Stimulated activated CD4-positive, alpha-beta T cell treated with anti-CD3 and anti-CD28 coated beads, Interleukin-15, amount 100 ng/mL, for 1 hour (primary cell): ENCODE data around the gene LGR6.

Experiments used
- DNase-seq, 2 donors: peaks; one replicate each; pipeline ENCODE4 v3.0.0-alpha.2; 2020; ENCODE audit warnings: low read depth in 1 of 2, low spot score in 1 of 2

Gene LGR6

DNA sequence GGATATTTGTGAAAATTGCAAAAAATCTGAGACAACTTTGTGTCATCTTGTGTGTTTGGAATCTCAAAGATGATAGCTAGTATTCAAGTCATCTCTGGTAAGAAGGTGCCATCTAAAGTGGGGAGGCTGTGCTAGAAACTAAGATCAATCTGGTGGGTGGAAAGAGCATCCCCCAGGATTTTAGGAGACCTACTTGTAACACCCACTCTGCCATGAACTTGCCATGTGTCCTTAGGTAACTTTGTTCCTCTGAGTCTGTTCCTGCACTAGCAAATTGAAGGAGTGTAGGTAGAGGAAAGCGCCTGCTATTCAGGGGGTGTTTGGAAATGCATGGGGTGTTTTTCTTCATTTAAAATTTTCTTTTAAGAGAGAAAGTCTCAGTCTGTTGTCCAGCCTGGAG, 24.4 kb downstream of the LGR6 start:
- DNase-seq, result no peak

DNA sequence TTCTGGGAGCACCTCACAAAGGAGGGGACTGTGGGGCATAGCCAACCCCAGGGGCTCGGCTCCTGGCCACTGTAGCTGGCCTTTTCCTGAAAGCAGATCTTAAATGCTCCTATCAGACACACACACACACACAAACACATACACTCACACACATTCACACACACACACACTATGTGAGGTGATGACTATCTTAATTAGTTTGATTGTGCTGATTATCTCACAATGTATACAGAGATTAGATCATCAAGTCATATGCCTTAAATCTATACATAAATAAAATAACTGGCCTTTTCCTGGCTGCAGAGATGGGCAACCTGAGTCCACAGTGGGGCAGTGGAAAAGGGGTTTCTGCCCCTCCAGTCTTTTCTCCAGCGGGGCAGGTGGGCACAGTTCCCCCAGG, 27.1 kb downstream of the LGR6 start:
- no peak for DNase-seq

DNA sequence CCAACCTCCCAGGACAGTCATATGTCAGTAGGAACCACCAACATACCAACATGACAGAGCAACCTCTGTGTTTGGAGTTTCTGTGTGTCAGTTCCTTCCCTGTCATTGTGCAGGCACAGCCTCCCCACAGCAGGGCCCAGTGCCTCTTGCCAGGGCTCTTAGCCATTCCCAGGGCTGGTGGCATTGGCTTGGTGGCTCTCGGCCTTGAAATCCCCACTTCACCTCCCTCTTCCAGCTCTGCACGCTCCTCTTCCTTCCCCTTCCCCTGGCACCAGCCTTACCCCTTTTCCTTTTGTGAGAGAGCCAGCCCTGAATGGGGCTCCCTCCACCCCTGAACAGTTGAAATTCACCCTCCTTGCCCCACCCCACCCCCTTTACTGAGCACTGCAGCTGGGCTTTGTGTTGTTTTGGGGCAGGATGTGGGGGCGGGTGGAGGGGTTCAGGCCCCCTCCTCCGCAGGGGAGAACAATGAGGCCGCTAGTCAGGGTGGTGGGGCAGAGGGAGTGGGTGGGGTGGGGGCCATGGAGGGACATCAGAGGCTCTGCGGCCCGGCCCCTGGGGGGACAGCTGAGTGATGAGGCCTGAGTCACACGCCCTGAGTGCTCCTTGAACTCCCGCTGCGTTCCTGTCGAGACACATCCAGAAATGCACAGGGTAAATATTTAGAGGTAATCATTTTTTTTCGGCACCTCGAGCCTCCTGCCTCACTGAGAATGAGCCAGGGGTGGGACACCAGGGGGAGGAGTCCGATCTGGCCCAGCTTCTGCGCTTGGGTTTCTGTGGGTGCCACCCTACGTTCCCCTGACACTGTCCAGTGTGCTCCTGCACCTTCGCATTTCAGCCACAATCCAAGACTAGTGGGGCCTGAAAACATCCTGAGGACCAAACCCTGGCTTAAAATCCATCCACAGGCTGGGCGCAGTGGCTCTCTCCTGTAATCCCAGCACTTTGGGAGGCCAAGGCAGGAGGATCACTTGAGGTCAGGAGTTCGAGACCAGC, 28.6 kb downstream of the LGR6 start:
- DNase-seq, result no peak

DNA sequence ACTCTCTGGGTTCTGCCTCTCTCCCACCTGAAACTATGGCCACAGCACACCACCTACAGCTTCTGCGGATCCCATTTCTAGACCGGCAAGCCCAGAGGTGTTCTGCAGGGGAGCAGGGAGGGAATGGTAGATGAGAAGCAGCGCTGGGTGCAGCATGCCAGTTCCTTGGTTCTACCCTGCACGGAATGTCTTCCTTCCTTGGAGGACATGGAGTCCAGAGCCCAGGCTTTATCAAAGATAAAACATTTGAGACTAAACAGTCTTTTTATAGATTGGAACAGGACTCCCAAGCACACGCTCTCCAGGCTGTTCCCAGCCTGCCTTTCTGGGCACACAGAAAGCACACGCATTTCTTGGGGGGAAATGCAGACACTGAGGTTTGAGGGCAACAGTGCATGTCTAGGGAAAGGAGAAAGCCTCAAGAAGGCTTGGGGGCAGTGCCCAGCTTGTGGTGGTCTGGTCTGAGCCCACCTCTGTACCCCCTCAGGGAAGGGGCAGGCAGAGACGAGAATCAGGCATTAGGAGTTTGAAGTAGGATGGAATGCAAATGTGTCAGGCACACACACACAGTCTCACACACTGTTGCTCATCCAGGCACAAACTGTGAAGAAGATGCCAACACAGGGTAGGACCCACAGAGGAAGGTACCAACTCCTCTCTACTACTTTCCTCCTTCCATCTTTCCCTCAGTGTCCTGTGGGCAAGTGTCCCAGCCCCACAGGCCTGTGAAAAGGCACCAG, 29.7 kb downstream of the LGR6 start:
- no peak for DNase-seq

DNA sequence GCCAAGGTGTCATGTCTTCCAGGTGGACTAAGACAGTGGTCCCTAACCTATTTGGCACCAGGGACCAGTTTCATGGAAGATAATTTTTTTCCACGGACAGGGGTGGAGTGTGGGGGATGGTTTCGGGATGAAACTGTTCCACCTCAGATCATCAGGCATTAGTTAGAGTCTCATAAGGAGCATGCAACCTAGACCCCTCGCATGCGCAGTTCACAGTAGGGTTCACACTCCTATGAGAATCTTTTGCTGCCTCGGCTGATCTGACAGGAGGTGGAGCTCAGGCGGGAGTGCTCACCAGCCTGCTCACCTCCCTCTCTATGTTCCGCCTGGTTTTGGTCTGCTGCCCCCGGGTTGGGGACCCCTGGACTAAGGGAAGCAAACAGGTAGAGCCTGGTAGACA, 30.9 kb downstream of the LGR6 start:
- no peak for DNase-seq

DNA sequence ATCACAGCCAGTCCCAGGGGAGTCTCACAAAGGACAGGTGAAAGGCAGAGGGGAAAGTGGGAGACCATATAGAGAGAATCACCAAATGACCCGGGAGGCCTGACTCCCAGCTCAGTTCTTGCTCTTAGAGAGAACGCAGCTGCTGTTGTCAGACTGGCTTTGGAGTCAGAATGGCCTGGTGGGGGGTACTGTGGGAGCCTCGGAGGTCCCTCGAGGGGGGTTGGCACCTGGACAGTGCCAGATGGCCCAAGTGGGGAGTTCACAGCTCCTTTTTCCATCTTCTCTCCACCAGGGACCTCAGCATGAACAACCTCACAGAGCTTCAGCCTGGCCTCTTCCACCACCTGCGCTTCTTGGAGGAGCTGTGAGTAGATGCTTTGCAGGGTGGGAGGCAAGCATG, 31.5 kb downstream of the LGR6 start:
- DNase-seq, result no peak

DNA sequence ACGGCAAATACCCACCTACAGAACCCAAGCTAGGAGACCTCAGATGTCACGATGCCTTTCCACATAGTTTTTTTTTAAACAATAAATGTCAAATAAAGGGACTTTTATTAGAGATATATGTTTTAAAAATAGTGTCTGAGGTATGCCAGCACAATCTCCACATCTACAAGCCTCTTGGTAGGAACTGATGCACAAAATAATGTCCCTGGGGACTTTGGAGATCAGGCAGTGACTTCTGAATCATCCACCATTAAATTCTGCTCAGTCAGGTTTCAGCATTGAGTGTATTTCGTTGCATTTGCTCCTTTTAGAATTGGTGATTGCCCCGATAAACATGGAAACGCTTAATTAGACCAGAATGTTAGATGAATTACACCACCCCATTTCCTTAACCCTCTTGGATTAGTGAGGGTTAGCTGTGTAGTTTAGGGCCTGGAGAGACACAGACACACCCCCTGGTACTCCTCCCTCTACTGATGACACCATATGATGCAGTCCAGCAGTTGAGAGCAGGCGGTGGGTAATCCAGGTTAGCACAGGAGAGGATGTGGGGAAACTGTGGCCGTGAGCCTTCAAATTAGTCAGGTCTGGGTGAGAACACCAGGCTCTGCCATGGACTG, 33.6 kb downstream of the LGR6 start:
- DNase-seq, result no peak

DNA sequence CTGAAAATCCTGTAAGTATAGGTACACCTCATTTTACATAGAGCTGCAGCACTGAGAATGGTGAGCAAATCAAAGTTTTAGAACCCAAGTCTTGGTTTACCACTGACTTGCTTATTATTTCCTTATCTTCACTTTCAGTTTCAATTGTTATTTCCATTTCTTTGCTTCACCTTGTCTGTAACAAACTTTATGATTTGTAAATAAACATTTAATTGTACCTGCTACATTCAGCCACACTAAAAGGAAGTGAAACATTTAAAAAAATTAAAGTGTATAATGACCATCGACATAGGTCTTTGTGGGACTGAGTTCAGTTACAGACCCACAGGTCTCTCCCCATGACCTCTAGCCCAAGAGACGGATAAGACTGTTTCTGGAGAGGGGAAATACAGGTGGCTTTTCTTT, 34.4 kb downstream of the LGR6 start:
- DNase-seq, result no peak

DNA sequence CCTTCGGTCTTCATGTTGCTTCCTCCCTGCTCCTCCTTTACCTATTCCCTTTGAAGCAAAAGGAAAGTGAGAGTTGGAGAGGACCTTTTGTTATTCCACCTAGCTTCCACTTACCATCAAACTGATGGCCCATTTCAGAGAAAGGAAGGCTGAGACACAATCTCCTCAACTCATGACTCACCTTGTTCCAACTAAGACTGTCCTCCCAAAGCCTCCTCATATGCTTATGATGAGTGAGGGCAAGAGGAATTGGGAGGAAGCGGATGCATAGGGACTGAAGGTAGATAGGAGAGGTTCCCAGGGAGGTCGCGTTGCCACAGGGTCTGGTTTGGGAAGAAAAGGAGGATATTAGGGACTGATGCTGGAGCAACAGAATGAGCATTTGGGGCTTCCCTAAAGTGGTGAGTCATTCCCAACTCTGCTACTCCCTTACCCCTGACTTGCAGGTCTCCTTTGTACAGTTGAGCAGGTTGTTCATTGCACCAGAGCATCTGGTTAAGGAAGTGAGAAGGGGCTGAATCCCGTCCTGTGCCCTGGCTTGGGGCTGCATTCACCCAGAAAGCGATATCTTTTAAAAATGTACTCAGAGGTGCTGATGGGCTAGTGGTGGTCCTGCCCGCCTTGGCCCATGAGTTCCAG, 35.0 kb downstream of the LGR6 start:
- DNase-seq, result no peak

DNA sequence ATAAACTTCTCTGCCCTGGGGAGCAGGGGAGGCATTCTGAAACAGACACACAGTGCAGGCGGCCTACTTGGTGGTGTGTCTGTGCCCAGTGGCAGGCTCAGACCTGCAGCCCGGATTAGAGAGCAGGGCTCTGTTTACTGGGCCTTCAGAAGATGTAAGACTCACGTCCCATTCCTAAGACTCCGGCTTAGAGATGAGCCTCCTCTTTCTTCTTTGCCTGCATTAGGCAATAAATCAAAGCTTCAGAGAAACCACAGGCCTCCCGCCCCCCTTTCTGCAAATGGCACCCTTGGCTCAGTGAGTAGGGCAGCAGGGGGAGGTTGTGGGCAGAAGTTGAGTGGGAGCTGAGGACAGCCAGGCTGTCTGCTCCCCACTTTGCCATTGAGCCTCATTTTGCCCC, 35.8 kb downstream of the LGR6 start:
- DNase-seq, result no peak

DNA sequence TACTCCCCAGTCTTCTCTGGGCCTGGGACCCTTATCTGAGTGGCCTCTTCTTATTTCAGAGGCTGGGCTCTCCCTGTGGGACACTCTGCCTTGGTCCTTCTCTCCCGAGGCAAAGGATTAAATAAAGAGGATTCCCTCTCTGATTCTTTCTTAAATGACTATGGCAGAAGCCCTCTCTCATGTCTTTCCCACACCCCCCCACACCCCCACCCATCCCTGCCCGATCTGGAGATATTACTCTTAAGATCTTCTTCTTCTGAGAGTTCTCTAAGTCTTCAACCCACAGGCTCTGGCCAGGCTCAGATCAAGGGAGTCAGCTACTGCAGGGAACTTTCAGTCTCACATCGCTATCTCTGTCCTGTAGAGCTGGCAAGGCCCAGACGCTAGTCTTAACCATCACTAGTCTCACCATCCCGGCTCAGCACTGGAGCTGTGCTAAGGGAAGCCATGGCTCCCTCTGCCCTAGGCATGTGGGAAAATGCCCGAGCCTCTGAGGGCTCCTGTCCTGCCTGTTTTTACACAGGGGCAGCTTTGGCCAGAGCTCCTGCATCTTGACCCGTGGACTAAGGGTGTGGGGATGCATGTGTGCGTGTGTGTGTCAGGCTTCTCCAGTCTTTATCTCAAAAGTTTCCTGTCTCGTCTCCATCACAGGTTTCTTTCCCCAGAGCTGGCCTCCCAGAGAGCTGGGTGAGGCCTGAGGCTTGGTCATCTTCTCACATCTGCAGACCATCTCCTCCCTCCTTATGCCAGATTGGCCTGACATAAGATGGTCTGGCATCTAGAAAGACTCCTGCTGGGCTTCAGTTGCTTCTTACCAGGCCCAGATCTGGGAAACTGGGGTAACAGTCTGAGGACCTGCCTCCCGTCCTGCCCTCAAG, 36.7 kb downstream of the LGR6 start:
- no peak for DNase-seq

DNA sequence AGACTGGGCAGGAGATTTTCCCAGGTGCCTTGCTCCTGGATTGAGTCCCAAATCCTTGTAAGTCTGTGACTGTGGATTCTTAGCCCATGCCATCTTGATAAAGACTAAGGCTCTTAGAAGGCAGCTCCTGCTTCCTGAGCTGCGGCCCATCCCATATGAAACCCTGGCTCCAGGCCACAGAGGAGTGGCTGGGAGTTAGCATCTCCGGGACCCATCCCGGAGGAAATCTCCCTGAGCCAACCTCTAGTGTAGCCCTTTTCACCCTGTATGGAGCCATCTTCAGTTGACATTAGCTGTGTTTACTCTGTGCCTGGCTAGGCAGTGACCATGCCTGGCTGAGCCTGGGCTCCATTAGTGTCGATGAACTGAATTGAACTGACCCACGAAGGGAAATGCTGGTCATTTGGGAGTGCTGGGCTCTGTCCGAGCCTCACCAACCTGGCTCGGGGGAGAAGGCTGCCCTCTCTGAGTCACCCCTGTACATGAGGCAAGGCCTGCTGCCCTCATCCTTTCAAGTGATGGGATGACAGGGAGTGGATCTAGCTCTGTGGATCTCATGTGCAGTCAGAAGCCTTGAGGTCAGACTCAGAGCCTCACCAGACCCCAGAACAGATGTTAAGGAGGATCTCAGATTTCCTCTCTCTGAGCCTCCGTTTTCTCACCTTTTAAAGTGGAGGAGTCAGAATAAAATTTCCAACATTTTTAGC, 37.5 kb downstream of the LGR6 start:
- no peak for DNase-seq

DNA sequence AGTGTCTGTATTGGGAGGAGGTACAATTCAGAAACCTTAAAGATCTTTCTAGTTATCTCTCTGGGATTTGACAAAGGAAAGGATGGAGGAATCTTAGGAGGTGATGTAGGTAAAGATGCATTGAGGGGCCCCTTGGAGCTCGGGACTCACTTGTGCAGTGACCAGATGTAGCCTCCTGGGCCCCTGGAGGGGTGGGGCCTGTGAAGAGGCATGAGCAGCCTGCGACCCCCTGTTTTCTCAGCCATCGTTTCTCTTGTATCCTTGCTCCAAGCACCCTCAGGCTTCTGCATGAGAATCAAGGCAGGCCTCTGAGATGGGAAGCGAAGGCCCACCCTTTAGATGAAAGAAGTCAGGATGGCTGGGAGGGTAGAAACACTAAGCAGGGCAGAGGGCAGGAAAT, 39.6 kb downstream of the LGR6 start:
- DNase-seq, result no peak

DNA sequence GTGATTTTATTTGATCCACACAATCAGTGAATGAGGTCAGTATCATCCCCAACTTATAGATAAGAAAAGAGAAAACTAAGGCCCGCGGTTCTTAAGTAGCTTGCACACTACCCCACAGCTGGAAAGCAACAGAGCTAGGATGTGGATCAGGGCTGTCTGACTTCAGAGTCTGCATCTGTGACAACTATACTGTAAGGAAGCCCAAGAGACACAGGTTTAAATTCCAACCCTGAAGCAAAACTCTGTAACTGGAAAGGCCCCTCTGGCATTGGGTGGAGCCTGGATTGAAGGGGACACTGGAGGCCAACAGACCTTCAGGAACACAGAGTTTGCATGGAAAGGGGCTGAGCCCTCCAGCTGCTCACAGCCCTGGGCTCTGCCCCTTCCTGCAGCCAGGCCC, 40.2 kb downstream of the LGR6 start:
- no peak for DNase-seq

DNA sequence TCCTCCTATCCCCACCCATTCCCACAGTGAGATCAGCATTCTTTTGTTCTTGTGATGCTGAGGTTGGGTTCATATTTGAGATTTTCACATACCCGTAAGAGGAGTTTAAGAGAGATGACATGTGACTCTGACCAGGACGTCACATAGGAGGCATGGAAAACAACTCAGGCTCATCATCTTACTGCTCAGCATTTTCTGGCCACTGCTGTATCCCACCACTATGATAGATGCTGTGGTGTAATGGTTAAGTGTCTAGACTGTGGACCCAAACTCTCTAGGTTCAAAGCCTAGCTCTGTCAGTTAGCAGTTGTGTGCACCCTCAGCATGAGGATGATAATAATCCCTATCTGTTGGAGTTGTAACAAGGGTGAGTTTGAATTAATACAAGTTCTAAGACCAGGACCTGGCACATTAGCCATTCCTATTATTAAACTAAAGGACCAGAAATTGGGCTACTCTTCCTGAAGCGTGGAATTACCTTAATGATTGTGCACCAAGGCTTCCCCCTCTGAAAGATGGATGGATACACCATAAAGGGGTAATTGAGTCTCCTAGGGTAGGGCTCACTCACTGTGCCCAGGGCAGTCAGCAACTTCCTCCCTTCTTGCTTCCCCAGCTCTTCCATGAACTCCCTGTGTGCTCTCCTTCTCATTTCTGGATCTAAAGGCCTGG, 40.9 kb downstream of the LGR6 start:
- no peak for DNase-seq

DNA sequence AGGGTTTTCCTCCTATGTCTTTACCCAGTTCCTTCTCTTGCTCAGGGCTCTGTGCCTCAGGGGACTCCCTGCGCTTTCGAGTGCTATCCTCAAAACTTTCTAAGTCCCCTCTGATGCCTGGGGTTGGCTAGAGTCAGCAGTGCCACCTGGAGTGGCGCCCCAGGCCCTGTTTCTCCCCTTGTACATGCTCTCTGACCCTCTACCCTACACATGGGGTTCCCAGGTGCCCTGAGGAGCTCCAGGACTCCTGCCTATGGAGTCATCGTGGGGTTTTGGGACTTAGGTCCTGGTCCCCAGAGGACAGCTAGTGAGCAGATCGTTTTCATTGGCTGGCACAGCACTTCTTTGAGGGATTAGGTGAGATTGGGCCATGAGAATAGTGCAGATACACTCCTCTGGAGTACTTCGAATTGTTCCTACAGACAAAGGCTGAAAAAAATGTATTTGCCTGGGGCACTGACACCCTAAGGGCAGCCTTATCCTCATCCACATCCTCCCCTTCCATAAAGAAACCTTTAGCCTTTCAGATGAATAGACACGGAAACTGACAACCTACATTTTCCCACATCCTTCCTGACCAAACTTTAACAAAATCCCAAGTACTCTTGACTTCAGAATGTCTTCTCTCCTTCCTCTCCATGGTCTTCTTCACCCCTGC, 41.5 kb downstream of the LGR6 start:
- no peak for DNase-seq

DNA sequence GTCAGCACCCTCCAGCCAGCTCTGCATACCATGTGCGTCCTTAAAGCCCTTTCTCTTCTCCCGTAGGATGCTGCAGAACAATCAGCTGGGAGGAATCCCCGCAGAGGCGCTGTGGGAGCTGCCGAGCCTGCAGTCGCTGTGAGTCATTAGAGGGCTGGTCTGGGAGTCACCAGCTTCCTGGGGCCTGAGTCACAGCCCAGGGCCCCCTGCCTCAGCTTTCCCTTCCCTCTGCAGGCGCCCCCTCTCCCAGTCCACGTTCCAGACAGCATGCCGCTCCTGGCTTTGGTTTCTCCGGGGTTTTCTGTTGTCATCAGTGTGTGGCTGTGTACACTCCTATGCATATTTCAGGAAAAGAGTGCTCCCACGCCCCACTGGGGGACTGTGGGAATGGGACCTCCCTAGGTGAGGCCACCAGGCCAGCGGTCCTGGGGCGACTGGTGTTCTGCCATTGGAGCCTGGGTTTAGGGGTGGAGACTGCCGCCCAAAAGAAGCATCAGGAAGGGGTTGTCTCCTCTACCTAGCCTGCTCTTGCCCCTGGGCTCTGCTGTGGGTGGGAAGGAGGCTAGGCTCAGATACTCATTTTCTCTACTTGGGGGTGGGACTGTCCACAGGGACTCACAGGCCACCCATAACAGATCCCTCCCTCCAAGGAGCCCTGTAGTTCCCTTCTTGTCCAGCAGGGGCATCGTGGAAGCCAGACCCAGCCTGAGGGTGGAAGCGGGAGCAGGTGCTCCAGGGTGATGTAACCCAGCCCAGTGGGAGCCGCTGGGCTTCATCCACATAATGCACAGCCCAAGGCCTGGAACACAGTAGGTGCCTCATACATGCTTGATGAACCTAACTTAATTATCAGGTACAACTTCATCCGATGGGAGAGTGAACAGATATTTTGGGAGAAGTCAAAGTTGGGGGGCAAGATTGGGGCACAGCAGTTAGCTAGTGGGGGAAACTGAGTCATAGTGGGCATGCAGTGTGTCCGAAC, 42.5 kb downstream of the LGR6 start:
- DNase-seq, result peak; percentile 27 to 48

DNA sequence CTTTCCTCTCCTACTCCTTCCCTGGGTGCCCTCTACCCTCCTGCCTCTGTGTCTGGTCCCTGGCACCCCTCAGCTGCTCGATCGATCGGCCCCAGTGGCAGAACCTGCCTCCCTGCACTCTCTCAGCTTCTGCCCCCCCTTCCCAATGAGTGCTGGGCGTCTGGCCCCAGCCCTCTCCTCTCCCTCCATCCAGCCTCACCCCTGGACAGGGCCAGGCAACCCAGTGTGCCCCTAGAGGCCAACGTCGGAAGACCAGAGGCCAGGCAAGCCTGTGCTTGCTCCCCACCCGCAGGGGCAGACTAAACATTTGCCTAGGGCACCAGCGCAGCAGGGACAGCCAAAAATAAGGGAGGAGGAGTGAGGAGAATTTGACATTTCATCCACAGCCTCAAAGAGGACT, 43.5 kb downstream of the LGR6 start:
- peak in 1 of 2 donors; percentile 10 for DNase-seq
